ENCODE data around the gene DCBLD2. TPM values are rescaled to one million over a fixed set of nuclear protein-coding genes. Genes with fewer than 3 reads are reported as not detected.

DCBLD2 gene
- polyA plus RNA-seq, 1 of the 3 experiments (the other 2 are of a cell fraction): 159 TPM

DNA sequence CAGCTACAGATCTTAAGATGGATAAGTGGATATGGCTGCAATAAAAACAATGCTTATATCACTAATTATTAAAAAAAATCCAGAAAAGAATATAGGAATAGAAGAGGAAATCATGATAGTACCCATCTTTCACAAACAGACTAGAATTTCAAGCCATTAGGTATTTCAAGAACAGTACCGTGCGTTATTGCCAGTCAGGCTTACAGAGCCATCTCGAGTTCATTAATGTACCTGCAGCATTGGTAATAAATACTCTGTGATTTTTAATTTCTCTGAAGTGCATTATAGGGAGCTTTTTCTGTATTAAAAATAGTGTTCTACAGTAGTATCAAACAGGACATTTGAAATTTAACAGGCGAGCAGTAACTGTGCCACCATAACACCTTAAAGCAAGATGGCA, 102.7 kb downstream of the DCBLD2 start:
- Histone ChIP-seq H3K4me3 (ENCODE audit: low read depth in 2 of 2, low read length in 1 of 2) (no peak overlapping the region), H2AFZ (ENCODE audit: low read depth) (no peak overlapping the region), H3K27ac (ENCODE audit: low read depth in 2 of 2, low read length in 1 of 2) (peak overlapping the region; percentile 40 to 50; a peak in 3 of 4 replicates), H3K4me2 (no peak overlapping the region), H3K36me3 (replicated peaks in 1 of 2; ENCODE audit: control insufficient read depth in 1 of 2, insufficient read depth in 2 of 2, low read length in 1 of 2) (peaks cover 71 to 77% of the 10 kb centered on the region in 2 experiments), H4K20me1 (ENCODE audit: insufficient read depth) (peaks cover 51% of the 10 kb centered on the region), H3K27me3 (ENCODE audit: insufficient read depth) (no peaks in the 10 kb centered on the region), H3K79me2 (ENCODE audit: insufficient read depth) (no peaks in the 10 kb centered on the region; the same call in 1 of the 2 replicates), H3K9me2 (no peaks in the 10 kb centered on the region), H3F3A (replicated peaks; ENCODE audit: insufficient read depth) (peaks cover 77% of the 10 kb centered on the region), H3K4me1 (ENCODE audit: control insufficient read depth in 1 of 2, insufficient read depth in 2 of 2, low read depth in 1 of 2, low read length in 1 of 2) (peaks cover 0 to 9% of the 10 kb centered on the region in 2 experiments; a peak in 2 of 4 replicates), H3K9me3 (no peaks in the 10 kb centered on the region), H3K9ac (no peak overlapping the region)
- WGBS (ENCODE audit: low lambda C conversion rate): 93% methylated on average over 4 of the region's 4 CpGs
- CTCF ChIA-PET: interaction anchor here (1.2 to 2.3 kb wide), 7 partner anchors 19 to 198 kb away, joined by 3 to 27 read pairs (median 6); no protein-coding TSS in a partner anchor
- peak; percentile 42 for TF ChIP-seq RAD21 (IDR thresholded peaks at IDR 0.05; ENCODE audit: low read length)
- TF ChIP-seq RXRA (IDR thresholded peaks at IDR 0.05; ENCODE audit: borderline replicate concordance, low read depth): no peak
- no peak for DNase-seq
- POLR2A ChIA-PET: interaction anchor here (1.3 kb wide), 1 partner anchor 67 kb away, joined by 5 read pairs; no protein-coding TSS in a partner anchor

- Histone ChIP-seq H3K9me2 (no peaks in the 10 kb centered on the region), H3K27me3 (ENCODE audit: insufficient read depth) (no peaks in the 10 kb centered on the region), H3K27ac (ENCODE audit: low read depth in 2 of 2, low read length in 1 of 2) (peak overlapping the region; percentile 40 to 50), H3K36me3 (replicated peaks in 1 of 2; ENCODE audit: control insufficient read depth in 1 of 2, insufficient read depth in 2 of 2, low read length in 1 of 2) (peaks cover 74 to 77% of the 10 kb centered on the region in 2 experiments), H3K4me1 (ENCODE audit: control insufficient read depth in 1 of 2, insufficient read depth in 2 of 2, low read depth in 1 of 2, low read length in 1 of 2) (peaks cover 0 to 9% of the 10 kb centered on the region in 2 experiments; a peak in 2 of 4 replicates), H3K4me3 (ENCODE audit: low read depth in 2 of 2, low read length in 1 of 2) (no peak overlapping the region), H3F3A (replicated peaks; ENCODE audit: insufficient read depth) (peaks cover 87% of the 10 kb centered on the region), H3K79me2 (ENCODE audit: insufficient read depth) (no peaks in the 10 kb centered on the region; the same call in 1 of the 2 replicates), H2AFZ (ENCODE audit: low read depth) (no peak overlapping the region), H4K20me1 (ENCODE audit: insufficient read depth) (peaks cover 53% of the 10 kb centered on the region), H3K4me2 (no peak overlapping the region), H3K9ac (no peak overlapping the region), H3K9me3 (no peaks in the 10 kb centered on the region)
- no peak for DNase-seq
- no peak for TF ChIP-seq TCF12 (IDR thresholded peaks at IDR 0.05)
- no peak for TF ChIP-seq EP300 (IDR thresholded peaks at IDR 0.05; ENCODE audit: borderline replicate concordance in 1 of 2, low read depth in 1 of 2, low read length in 1 of 2)
- no peak for TF ChIP-seq NFIC (IDR thresholded peaks at IDR 0.05; ENCODE audit: borderline replicate concordance)
- POLR2A ChIA-PET: interaction anchor here (1.3 kb wide), 1 partner anchor 66 kb away, joined by 5 read pairs; no protein-coding TSS in a partner anchor
- CTCF ChIA-PET: interaction anchor here (1.6 to 2.6 kb wide), 5 partner anchors 62 to 202 kb away, joined by 4 to 27 read pairs (median 7); no protein-coding TSS in a partner anchor
- 90% methylated on average over 4 of the region's 4 CpGs for WGBS (ENCODE audit: low lambda C conversion rate)
These were observed 103.6 kb downstream of the DCBLD2 start for GRCh38 chr3:98797905-98798304.

DNA sequence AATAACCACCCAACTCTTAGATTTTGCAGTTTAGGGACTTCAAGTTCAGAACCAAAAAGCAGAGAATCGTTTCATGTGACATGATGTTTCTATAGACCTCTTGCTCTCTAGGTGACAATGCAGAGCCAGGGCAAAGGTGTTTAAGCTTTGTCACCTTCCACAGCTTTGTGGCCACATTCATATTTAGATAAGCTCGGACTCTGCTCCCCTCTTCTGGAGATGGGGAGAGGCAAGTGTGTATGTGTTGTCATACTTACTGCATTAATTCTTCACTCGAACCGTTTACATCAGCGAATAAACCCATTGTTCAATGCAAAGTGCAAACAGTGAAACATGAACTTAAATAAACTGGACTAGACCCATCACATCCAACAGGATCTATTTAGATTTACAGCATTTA, 105.2 kb downstream of the DCBLD2 start:
- peaks cover 57% of the 10 kb centered on the region for H4K20me1 ChIP-seq (ENCODE audit: insufficient read depth)
- H3K79me2 ChIP-seq (ENCODE audit: insufficient read depth): no peaks in the 10 kb centered on the region; the same call in 1 of the 2 replicates
- H3K9ac ChIP-seq: no peak overlapping the region
- DNase-seq: no peak
- peaks cover 72 to 80% of the 10 kb centered on the region in 2 experiments for H3K36me3 ChIP-seq (replicated peaks in 1 of 2; ENCODE audit: control insufficient read depth in 1 of 2, insufficient read depth in 2 of 2, low read length in 1 of 2)
- POLR2A ChIA-PET: no interaction called here
- H3K4me3 ChIP-seq (ENCODE audit: low read depth in 2 of 2, low read length in 1 of 2): no peak overlapping the region
- peak overlapping the region in 1 of 2 experiments; percentile 56; a peak in 2 of 4 replicates for H3K27ac ChIP-seq (ENCODE audit: low read depth in 2 of 2, low read length in 1 of 2)
- no peaks in the 10 kb centered on the region for H3K9me3 ChIP-seq
- no peaks in the 10 kb centered on the region for H3K9me2 ChIP-seq
- H3F3A ChIP-seq (replicated peaks; ENCODE audit: insufficient read depth): peaks cover 93% of the 10 kb centered on the region
- H2AFZ ChIP-seq (ENCODE audit: low read depth): no peak overlapping the region
- no peak overlapping the region for H3K4me2 ChIP-seq
- WGBS (ENCODE audit: low lambda C conversion rate): 92% methylated on average over 5 of the region's 5 CpGs
- H3K4me1 ChIP-seq (ENCODE audit: control insufficient read depth in 1 of 2, insufficient read depth in 2 of 2, low read depth in 1 of 2, low read length in 1 of 2): peaks cover 0 to 9% of the 10 kb centered on the region in 2 experiments; a peak in 2 of 4 replicates
- no peaks in the 10 kb centered on the region for H3K27me3 ChIP-seq (ENCODE audit: insufficient read depth)
- CTCF ChIA-PET: interaction anchor here (1.7 to 2.6 kb wide), 2 partner anchors 194 to 200 kb away, joined by 7 read pairs; no protein-coding TSS in a partner anchor
- TF ChIP-seq EZH2phosphoT487 (IDR thresholded peaks at IDR 0.05; ENCODE audit: borderline replicate concordance, low read depth) (no peak), JUND (IDR thresholded peaks at IDR 0.05) (no peak), POLR2AphosphoS5 (IDR thresholded peaks at IDR 0.05; ENCODE audit: low read depth, low read length) (peak; percentile 10)
